Brain microvascular endothelial cell (primary cell): ENCODE data around the gene IMMP2L.

Source experiments
- DNase-seq: peaks from one replicate; pipeline ENCODE4 v3.0.0-alpha.2; 2020
- H3K27ac ChIP-seq: fragments of 250-450 bp; sonication (Bioruptor Pico); 2 replicates; pipeline ENCODE4 v1.5.1; 2020; ENCODE audit warnings: mild to moderate bottlenecking, moderate library complexity
- H3K27me3 ChIP-seq: fragments of 250-450 bp; sonication (Bioruptor Pico); replicated peaks from 2 replicates; pipeline ENCODE4 v1.5.1; 2020; ENCODE audit warnings: mild to moderate bottlenecking
- H3K36me3 ChIP-seq: fragments of 250-450 bp; sonication (Bioruptor Pico); replicated peaks from 2 replicates; pipeline ENCODE4 v1.5.1; 2020; ENCODE audit warnings: mild to moderate bottlenecking
- H3K4me3 ChIP-seq: 2 replicates; pipeline ENCODE4 v1.5.1; 2011; ENCODE audit warnings: low read depth, mild to moderate bottlenecking, control low read depth, low read length, moderate library complexity
- in situ Hi-C: cut with HindIII; loops from 2 replicates; pipeline ENCODE4 v1.10.0; 2017; ENCODE audit warnings: low sequenced_read_pairs, low pct_ligation_motif_present
- TF ChIP-seq, protein P1 (sequence below): IDR thresholded peaks from 2 replicates; pipeline ENCODE4 v1.5.1; 2011; ENCODE audit warnings: low read depth, mild to moderate bottlenecking, moderate library complexity, low read length, control low read depth, inconsistent platforms; ENCODE audit errors: missing control alignments

Gene IMMP2L

GRCh38 chr7:110827936-110828335 lies 734.4 kb downstream of the IMMP2L start:
- Histone ChIP-seq H3K4me3 (no peak overlapping the region), H3K36me3 (no peaks in the 10 kb centered on the region), H3K27ac (no peak overlapping the region), H3K27me3 (no peaks in the 10 kb centered on the region)
- DNase-seq = no peak
- in situ Hi-C loops = no loop called here
- TF ChIP-seq, protein P1, sequence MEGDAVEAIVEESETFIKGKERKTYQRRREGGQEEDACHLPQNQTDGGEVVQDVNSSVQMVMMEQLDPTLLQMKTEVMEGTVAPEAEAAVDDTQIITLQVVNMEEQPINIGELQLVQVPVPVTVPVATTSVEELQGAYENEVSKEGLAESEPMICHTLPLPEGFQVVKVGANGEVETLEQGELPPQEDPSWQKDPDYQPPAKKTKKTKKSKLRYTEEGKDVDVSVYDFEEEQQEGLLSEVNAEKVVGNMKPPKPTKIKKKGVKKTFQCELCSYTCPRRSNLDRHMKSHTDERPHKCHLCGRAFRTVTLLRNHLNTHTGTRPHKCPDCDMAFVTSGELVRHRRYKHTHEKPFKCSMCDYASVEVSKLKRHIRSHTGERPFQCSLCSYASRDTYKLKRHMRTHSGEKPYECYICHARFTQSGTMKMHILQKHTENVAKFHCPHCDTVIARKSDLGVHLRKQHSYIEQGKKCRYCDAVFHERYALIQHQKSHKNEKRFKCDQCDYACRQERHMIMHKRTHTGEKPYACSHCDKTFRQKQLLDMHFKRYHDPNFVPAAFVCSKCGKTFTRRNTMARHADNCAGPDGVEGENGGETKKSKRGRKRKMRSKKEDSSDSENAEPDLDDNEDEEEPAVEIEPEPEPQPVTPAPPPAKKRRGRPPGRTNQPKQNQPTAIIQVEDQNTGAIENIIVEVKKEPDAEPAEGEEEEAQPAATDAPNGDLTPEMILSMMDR = no peak

GRCh38 chr7:110827287-110827855 lies 734.9 kb downstream of the IMMP2L start:
- Histone ChIP-seq H3K27me3 (no peaks in the 10 kb centered on the region), H3K27ac (no peak overlapping the region), H3K36me3 (no peaks in the 10 kb centered on the region), H3K4me3 (no peak overlapping the region)
- TF ChIP-seq, protein P1 = no peak
- no peak for DNase-seq
- in situ Hi-C loops = no loop called here

DNA sequence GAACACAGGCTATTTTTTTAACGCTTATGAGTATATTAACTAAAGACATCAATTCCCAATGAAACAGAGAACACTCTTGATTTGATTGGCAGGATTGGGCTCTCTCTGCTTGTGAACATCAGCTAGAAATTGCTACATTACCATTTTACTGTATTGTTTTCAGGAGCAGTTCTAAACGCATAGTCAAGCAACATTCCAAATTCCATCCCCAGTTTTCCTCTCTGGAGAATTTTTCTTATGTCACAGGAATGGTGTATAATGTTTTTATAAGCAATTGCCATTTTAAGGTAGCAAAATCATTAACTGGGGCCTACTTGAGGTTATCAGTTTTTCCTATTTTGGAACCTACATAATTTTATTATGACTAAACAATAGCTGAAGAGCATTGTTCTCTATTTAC lies 748.3 kb downstream of the IMMP2L start:
- TF ChIP-seq, protein P1 = no peak
- Histone ChIP-seq H3K4me3 (no peak overlapping the region), H3K27ac (no peak overlapping the region), H3K36me3 (no peaks in the 10 kb centered on the region), H3K27me3 (no peaks in the 10 kb centered on the region)
- in situ Hi-C loops = no loop called here
- no peak for DNase-seq

DNA sequence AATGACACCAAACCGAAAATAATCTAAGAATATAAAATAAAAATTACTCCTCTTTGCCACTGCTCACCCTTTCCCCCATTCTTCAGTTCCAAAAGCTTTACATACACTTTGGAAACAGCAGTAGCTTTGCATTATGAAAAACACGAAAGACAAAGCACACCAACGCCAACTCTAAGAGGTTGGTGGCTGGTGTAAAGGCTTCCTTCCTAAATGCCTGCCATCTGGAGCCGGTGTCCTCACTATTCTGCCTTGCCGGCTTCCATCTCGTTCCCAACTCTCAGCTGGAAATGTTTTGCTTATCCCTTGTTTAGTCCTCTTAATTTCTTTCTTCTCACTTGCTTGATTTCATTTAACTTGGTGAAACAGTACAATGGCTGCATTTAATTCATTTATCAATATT lies 752.5 kb downstream of the IMMP2L start:
- Histone ChIP-seq H3K27ac (no peak overlapping the region), H3K4me3 (no peak overlapping the region), H3K36me3 (no peaks in the 10 kb centered on the region), H3K27me3 (no peaks in the 10 kb centered on the region)
- in situ Hi-C loops = no loop called here
- no peak for DNase-seq
- TF ChIP-seq, protein P1 = no peak

DNA sequence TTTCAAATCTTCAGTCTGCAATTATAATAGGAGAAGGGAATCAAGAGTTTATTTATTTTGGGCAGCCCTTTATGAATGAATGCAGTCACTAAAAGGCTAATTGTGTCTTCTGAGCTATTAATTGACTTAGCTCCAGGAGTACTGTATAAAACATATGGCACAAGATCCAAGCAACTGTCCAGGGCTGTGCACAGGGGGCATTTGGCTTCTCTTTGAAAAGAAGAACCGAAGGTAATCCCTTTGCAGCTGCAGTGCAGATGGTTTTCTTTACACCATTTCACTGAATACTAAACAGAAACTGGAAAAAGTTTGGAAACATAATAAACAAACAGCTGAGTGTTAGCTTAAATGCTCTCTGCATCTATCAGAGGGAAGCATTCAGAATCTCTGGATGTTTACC lies 753.9 kb downstream of the IMMP2L start:
- TF ChIP-seq, protein P1 = no peak
- no peaks in the 10 kb centered on the region for H3K27me3 ChIP-seq
- in situ Hi-C loops = no loop called here
- no peak for DNase-seq
- no peak overlapping the region for H3K4me3 ChIP-seq
- H3K36me3 ChIP-seq = no peaks in the 10 kb centered on the region
- H3K27ac ChIP-seq = no peak overlapping the region

DNA sequence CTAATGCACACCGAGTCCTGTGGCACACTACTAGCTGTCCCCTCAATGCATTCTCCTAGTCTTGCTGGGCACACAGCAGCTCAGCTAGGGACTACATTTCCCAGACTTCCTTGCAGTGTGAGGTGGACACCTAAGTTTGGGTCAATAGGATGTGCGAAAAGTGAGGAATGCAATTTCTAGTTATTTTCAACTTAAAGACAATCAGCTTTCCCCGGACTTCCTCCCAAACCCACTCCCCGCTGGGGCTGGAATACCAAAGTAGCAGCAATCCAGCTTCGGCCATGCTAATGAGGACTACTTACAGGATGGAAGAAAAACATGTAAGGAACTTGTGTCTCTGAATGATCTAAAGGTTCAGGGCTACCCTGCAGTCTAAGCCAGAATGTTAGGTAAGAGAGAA lies 757.8 kb downstream of the IMMP2L start:
- in situ Hi-C loops = no loop called here
- TF ChIP-seq, protein P1 = no peak
- Histone ChIP-seq H3K4me3 (no peak overlapping the region), H3K36me3 (no peaks in the 10 kb centered on the region), H3K27ac (no peak overlapping the region), H3K27me3 (no peaks in the 10 kb centered on the region)
- no peak for DNase-seq
